Prostate gland (tissue), 2 donors: Measurements from ENCODE around the gene FAM229B.

Experiments used
- CTCF ChIP-seq, 4 experiments: fragments of 200-600 bp in 2 of 4; fragments of 450-650 bp in 2 of 4; sonication (generic) in 2 of 4; IDR thresholded peaks; 1 replicate in 3 of 4; 2 replicates in 1 of 4; pipeline ENCODE4 v1.5.1; 2016 to 2019; ENCODE audit warnings: antibody characterized with exemption in 4 of 4, mild to moderate bottlenecking in 2 of 4, moderate library complexity in 2 of 4
- POLR2A ChIP-seq: fragments of 450-650 bp; IDR thresholded peaks from one replicate; pipeline ENCODE4 v1.6.1; 2016; ENCODE audit warnings: antibody characterized with exemption, mild to moderate bottlenecking
- POLR2AphosphoS5 ChIP-seq: sonication (generic); formaldehyde crosslinking; IDR thresholded peaks from one replicate; pipeline ENCODE4 v1.6.1; 2017; ENCODE audit warnings: antibody characterized with exemption

- TF ChIP-seq CTCF (IDR thresholded peaks at IDR 0.05) (no peak), POLR2AphosphoS5 (no peak), POLR2A (no peak)
Measured at GRCh38 chr6:112150363-112150762, 63.0 kb downstream of the FAM229B start.
